Right hindlimb (tissue), 1 donor: Measurements from ENCODE around the gene POLN.

ENCODE experiments used
- DNase-seq: peaks from one replicate; pipeline ENCODE4 v3.0.0-alpha.2; 2018

The POLN gene

DNA sequence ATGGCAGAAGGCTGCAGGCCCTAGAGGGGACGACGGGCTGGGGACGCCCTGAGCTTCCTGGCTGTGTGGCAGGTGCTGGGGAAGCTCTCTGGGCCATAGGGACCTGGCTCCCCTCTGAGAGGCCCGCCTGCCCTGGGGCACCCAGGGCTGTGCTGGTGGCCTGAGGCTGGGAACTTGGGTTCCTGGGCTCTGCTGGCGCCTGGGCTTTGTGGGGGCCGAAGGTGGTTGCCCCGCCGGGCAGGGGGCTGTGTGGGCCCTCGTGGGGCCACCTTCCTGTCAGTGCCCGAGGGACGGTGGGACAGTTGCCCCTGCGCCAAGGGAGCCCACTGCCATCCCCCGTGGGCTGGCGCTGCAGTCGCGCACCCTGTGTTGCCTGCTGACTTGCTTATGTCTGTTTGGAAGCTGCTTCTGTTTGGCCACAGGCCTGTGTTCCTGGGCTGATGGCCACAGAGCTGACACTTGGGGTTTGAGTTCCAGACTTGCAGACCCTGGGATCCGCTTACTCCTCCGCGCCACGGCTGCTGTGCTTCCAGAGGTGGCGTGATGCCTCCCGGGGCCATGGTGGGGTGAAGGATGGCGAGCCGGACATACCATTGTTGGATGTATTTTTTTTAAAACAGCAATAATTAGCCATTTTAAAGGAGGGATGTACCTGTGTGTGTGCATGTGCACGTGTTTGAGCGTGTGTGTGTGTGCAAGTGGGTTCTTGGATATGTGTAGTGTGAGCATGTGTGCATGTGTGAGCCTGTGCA, 174.3 kb downstream of the POLN start:
- peak; percentile 15 for DNase-seq

GRCh38 chr4:2066571-2067445, 175.1 kb downstream of the POLN start:
- DNase-seq = peak; percentile 15

DNA sequence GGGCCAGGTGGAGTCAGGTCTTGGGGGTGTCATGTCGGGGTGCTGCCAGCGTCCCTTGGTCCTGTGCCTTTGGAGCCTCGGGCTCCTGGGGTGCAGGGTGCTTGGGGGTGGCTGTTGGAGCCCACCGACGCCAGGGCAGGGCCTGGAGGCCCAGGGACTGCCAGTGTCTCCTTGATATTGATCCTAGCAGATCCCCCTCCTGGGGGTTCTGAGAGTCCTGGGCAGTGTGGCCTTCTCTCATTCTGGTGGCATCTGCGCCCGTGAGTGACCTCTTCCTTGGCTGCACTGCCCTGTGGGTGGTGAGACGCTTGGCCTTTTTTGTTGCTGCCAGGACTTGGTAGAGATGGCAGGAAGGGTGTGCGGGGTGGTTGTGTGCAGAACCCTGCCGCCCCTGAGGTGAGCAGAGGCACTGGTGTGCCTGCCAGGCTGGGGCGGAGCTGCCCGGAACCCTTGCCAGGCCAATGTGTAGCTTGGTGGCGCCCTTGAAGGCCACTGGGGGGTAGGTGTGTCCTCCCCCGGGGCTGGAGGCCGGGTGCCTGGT, 175.8 kb downstream of the POLN start:
- peak; percentile 13 for DNase-seq

DNA sequence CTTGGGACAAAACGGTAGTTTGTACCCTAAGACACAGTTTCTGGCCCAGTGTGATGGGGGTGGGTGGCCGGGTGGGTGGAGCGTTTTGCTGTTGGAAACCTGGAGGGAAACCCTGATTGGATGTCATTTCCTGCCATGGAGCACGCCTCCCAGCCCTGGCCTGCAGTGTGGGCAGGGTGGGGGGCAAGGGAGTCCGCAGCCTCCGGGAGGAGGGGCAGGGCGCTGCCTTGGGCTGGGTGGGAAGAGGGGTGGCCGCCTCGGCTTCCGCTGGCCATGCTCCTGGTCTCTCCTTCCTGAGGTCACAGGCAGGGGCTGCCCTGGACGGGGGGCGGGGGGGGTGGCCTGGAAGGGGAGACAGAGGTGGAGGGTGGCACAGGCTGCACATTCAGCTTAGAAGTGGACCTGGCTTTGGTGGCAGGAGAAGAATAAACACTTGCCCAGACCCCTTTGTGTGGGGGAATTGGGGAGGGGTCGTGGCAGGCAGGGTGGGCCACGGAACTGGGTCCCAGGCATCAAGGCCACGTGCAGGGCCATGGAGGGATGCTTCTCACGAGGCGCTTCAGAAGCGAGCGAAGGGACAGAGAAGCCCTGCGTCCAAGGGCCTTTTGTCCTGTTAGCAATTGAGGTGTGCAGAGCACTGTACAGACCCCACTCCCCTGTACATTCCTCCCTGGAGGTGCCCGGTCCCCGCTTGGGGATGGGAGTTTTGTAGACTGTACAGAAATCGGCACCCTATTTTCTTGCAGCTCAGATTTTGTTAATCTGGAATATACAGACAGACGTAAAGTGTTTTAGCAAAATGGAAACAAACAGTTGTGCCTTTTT, 176.6 kb downstream of the POLN start:
- DNase-seq = no peak

GRCh38 chr4:2064276-2064991, 177.5 kb downstream of the POLN start:
- peak; percentile 14 for DNase-seq

DNA sequence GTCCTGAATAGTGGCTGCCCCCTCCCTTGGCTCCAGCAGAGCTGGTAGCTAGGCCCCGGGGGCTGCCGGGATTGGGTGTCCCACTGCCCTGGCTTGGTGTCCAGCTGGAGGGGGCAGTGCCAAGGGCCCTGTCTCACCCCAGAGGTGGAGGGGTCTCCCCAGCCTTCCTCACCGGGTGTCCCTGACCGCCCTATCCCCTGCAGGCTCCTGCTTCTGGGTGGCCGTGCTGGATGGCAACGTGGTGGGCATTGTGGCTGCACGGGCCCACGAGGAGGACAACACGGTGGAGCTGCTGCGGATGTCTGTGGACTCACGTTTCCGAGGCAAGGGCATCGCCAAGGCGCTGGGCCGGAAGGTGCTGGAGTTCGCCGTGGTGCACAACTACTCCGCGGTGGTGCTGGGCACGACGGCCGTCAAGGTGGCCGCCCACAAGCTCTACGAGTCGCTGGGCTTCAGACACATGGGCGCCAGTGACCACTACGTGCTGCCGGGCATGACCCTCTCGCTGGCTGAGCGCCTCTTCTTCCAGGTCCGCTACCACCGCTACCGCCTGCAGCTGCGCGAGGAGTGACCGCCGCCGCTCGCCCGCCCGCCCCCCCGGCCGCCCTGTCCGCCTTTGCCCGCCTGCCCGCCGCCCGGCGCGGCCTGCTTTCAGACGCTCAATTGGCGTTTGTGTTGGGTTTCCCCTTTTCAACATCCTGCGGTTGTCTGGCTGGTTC, 178.2 kb downstream of the POLN start:
- DNase-seq = peak; percentile 16

DNA sequence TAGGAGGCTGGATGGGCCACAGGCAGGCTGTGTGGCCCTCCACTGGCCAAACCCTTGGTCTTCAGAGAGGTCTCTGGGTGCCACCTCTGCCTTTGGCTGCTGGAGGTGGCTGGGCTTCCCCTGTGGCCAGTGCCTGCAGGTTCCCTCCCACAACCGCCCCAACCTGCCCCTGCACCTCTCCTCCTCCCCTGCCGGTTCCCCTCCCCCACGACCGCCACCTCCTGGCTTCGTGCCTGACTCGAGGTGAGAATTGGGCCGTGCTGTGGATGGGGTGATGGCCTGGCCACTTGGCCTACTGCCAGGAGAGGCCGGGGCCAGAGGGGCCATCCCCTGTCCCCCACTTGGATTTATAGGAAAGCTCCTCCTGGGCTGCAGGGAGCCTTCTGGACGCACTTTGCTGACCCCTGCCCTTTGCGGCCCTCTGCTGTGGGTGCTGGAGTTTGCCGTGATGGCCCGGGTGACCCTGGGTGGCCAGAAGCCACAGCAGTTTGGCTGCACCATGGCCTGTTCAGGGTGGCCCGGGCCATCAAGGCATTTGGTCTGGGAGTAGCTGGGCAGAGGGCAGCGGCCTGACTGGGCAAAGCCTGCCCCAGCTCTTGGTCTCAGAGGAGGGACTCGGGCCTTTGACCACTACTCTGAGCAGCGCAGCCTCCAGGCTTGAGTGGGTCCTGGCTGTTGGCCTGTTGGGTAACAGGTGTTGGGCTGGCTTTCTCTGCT, 179.0 kb downstream of the POLN start:
- DNase-seq = peak; percentile 28

DNA sequence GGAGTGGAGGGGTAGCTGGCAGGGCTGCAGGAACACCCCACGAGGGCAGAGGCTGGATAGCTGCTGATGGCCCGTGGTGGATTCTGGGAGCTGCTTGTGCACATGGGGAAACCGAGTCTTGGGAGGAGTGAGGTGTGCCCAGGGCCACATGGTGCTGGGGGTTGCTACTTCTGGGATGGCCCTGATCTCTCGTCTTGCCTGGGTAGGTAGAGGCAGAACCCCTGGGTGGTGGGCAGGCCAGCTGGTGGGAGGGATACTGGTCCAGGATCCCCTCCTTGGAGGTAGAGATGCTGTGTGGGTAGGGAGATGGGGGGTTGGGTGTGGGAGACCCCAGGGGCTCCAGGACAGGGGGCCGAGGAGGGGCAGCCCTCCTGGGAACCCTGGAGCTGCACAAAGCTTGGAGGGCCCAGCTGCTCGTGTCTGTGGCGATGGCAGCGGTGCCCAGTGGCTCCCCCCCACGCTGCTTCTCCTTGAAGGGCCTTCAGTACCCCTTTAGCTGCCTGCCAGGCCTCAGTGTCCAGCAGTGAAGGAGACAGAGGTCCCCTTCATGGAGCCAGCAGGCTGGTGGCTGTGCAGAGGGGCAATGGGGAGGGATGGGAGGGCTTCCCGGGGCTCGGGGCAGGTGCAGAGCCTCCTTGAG, 179.6 kb downstream of the POLN start:
- DNase-seq = peak; percentile 14

- peak; percentile 17 for DNase-seq
These were observed 180.5 kb downstream of the POLN start for GRCh38 chr4:2061186-2062131.

GRCh38 chr4:2060611-2061185, 181.2 kb downstream of the POLN start:
- DNase-seq = no peak

DNA sequence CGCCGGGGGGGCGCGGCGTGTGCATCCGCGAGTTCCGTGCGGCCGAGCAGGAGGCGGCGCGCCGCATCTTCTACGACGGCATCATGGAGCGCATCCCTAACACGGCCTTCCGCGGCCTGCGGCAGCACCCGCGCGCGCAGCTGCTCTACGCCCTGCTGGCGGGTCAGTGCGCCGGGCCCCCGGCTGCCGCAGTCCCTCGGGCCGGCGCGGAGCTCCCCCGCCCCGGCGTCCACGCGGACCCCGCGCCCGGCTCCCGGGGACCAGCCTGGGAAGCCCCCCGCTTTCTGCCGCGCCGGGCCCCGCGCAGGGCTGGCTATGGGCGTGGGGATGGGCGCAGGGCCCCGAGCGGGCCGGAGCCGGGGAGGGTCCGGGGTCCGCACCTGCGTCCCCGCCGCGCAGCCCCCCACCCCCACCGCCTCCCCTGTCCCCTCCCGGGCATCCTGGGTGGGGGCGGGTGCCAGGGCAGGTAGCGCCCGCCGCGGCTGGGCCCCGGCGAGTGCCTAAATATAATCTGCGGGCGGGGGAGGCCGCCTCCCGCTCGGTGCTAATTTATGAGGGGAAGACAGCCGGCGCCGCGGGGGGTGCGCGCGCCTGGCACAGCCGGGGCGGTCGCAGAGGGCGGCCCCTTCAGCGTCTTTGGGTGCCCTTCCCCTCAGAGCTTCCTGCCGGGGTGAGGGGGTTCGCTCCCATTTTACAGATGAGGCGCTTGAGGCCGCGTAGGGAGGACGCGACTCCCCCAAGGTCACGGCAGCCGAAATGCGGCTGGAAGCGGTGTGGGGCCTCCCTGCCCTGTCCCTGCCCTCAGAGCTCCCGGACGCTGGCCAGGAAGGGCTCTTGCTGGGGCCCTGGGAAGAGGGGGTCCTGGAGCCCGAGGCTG, 182.0 kb downstream of the POLN start:
- DNase-seq = peak; percentile 27

- peak; percentile 34 for DNase-seq
These were observed 182.7 kb downstream of the POLN start, which contains the start of gene NAT8L for GRCh38 chr4:2059046-2059725. Gene NAT8L (plus strand): TSS chr4:2059327. CDS start chr4:2059512, 185 bp downstream.

GRCh38 chr4:2058264-2059045, 183.5 kb downstream of the POLN start:
- peak; percentile 23 for DNase-seq

DNA sequence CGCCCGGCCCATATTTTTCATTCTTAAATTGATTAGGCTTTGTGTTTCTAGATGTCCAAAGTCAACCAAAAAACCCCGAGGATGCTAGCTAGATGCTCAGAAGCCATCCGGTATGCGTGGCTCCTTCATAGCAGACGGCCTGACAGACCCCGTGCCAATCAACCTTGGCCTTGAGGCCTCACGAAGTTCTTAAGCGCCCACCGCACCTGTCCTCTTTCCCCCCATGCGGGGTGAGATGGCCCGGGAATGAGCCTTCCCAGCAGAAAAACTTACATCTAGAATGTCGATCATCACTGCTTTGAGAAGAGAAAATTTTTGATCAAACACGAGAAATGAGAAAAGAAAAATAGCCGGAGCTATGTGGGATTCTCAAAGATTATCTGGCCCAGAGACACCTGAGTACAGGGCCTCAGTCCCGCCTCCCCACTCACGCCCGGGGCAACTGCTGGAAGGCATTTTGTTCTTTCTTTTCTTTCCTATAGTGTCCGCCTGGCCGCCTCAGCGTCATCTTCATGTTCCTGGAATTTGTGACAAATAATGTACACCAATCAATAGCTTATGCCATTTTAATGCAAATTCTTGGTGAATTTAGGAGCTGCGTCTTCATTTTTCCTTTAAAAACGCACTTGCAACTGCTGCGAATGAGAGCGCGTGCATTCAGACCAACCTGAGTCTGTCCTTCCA, 184.4 kb downstream of the POLN start:
- peak; percentile 12 for DNase-seq

DNA sequence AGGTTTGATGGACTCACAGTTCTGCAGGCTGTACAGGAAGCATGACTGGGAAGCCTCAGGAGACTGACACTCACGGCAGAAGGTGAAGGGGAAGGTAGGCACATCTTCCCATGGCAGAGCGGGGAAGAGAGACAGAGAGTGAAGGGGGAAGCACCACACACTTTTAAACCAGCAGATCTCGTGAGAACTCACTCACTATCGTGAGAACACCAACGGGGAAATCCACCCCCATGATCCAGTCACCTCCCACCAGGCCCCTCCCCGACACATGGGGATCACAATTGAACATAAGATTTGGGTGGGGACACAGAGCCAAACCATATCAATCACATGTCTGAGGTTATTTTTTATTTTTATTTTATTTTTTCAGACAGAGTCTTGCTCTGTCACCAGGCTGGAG, 187.7 kb downstream of the POLN start:
- DNase-seq = no peak
